HepG2 (cell line): ENCODE measurements around the gene PRR14. TPM values are rescaled to one million over a fixed set of nuclear protein-coding genes. Genes with fewer than 3 reads are reported as not detected.

Experiments used
- CAMTA2 ChIP-seq: sonication (generic); formaldehyde crosslinking; IDR thresholded peaks from 2 replicates; pipeline ENCODE4 v1.4.0; 2020; ENCODE audit warnings: mild to moderate bottlenecking, missing genetic modification reagents, borderline replicate concordance
- ETV5 ChIP-seq: IDR thresholded peaks from 2 replicates; pipeline ENCODE4 v1.6.1; 2018; ENCODE audit warnings: missing biosample characterization, missing genetic modification reagents, inconsistent platforms, borderline replicate concordance
- GLI4 ChIP-seq: sonication (generic); formaldehyde crosslinking; IDR thresholded peaks from 2 replicates; pipeline ENCODE4 v1.5.1; 2020; ENCODE audit warnings: missing genetic modification reagents, mild to moderate bottlenecking, moderate library complexity, borderline replicate concordance
- GRHL1 ChIP-seq: sonication (generic); formaldehyde crosslinking; conservative IDR thresholded peaks from 2 replicates; pipeline ENCODE4 v1.8.0; 2022; ENCODE audit warnings: missing genetic modification reagents
- HDAC2 ChIP-seq: sonication (generic); formaldehyde crosslinking; IDR thresholded peaks from 2 replicates; pipeline ENCODE4 v1.4.0; 2020; ENCODE audit warnings: missing genetic modification reagents
- HINFP ChIP-seq: sonication (generic); formaldehyde crosslinking; IDR thresholded peaks from 2 replicates; pipeline ENCODE4 v1.4.0; 2020; ENCODE audit warnings: low read depth, mild to moderate bottlenecking, missing genetic modification reagents
- HNF1A ChIP-seq, 2 experiments: sonication (generic) in 1 of 2; formaldehyde crosslinking in 1 of 2; IDR thresholded peaks; 2 replicates each; pipeline versions ENCODE4 v1.4.0 to v1.6.1; 2016 to 2020; ENCODE audit warnings: borderline replicate concordance in 1 of 2, low read depth in 1 of 2, mild to moderate bottlenecking in 1 of 2, missing genetic modification reagents in 1 of 2
- MNT ChIP-seq: fragments of 450-650 bp; IDR thresholded peaks from 2 replicates; pipeline ENCODE4 v1.6.1; 2016
- YEATS4 ChIP-seq: sonication (generic); formaldehyde crosslinking; IDR thresholded peaks from 2 replicates; pipeline ENCODE4 v1.4.0; 2020; ENCODE audit warnings: missing genetic modification reagents, borderline replicate concordance
- ZFP90 ChIP-seq: sonication (generic); formaldehyde crosslinking; IDR thresholded peaks from 2 replicates; pipeline ENCODE4 v1.8.0; 2022; ENCODE audit warnings: missing genetic modification reagents, mild to moderate bottlenecking, inconsistent platforms, borderline replicate concordance
- ZNF180 ChIP-seq: sonication (generic); formaldehyde crosslinking; IDR thresholded peaks from 2 replicates; pipeline ENCODE4 v1.4.0; 2020; ENCODE audit warnings: low read depth, missing genetic modification reagents, borderline replicate concordance
- ZNF691 ChIP-seq: sonication (generic); formaldehyde crosslinking; IDR thresholded peaks from 2 replicates; pipeline ENCODE4 v1.4.0; 2020; ENCODE audit warnings: missing genetic modification reagents, low read depth, mild to moderate bottlenecking, borderline replicate concordance
- ZNF770 ChIP-seq: sonication (generic); formaldehyde crosslinking; IDR thresholded peaks from 2 replicates; pipeline ENCODE4 v1.5.0; 2020; ENCODE audit warnings: mild to moderate bottlenecking, missing genetic modification reagents
- ZSCAN22 ChIP-seq: sonication (generic); formaldehyde crosslinking; IDR thresholded peaks from 2 replicates; pipeline ENCODE4 v1.4.0; 2020; ENCODE audit warnings: mild to moderate bottlenecking, missing genetic modification reagents
- polyA plus RNA-seq, 8 experiments: library from polyadenylated mRNA; depleted of rRNA in 3 of 8; stranded (reverse) in 7 of 8; unstranded in 1 of 8; fragments of >200 nt; fragmentation: Illumina TruSeq in 4 of 8; extraction: Trizol in 4 of 8; gene quantifications; 2 replicates each; pipeline versions ENCODE4 v1.2.1 to v1.2.3, GENCODE V29; 2011 to 2016; ENCODE audit warnings: low read depth in 4 of 8, missing spikeins in 1 of 8, mixed read lengths in 1 of 8; ENCODE audit not compliant: insufficient read depth in 1 of 8
- total RNA-seq, 5 experiments: library from RNA; depleted of rRNA; stranded (reverse); fragments of >200 nt; fragmentation: Illumina TruSeq; extraction: Trizol; gene quantifications; 2 replicates each; pipeline ENCODE4 v1.2.3, GENCODE V29; 2016; ENCODE audit warnings: low read depth in 1 of 5

Gene PRR14
- total and polyA plus RNA-seq, 2 of the 13 experiments (the other 11 are each of a cell fraction or from before 2014, with no cell fraction given): 8.4 to 11.0 TPM

GRCh38 chr16:30698816-30699614, 48.3 kb downstream of the PRR14 start, which contains the start of gene SRCAP (continued):
- TF ChIP-seq HNF1A (IDR thresholded peaks at IDR 0.05; ENCODE audit: low read depth): no peak
- peak; percentile 41; the same call in 1 of the 2 replicates for TF ChIP-seq HNF1A (CRISPR knock-in tag; IDR thresholded peaks at IDR 0.05; ENCODE audit: borderline replicate concordance)
- no peak for TF ChIP-seq ETV5 (CRISPR knock-in tag)
- no peak for TF ChIP-seq ZFP90 (CRISPR knock-in tag)
- TF ChIP-seq ZSCAN22 (CRISPR knock-in tag): peak; percentile 18; the same call in 1 of the 2 replicates
- no peak for TF ChIP-seq ZNF691
- TF ChIP-seq YEATS4 (CRISPR knock-in tag): peak; percentile 19
- peak; percentile 88; the same call in 1 of the 2 replicates for TF ChIP-seq HINFP (CRISPR knock-in tag)
- TF ChIP-seq CAMTA2: peak; percentile 29; the same call in 1 of the 2 replicates
- TF ChIP-seq ZNF770: no peak
- no peak for TF ChIP-seq ZNF180 (CRISPR knock-in tag)
- TF ChIP-seq GRHL1 (CRISPR knock-in tag): no peak
- peak; percentile 61; the same call in 1 of the 2 replicates for TF ChIP-seq HDAC2 (CRISPR knock-in tag)
- TF ChIP-seq MNT: peak; percentile 21; the same call in 1 of the 2 replicates
- 0 out of 2 replicates have a peak, but pooled peaks have one; percentile 24 for TF ChIP-seq GLI4 (CRISPR knock-in tag)
